ENCODE results near the gene ZNF800. TPM values are rescaled to one million over a fixed set of nuclear protein-coding genes. Genes with fewer than 3 reads are reported as not detected.

The ZNF800 gene
- total RNA-seq, 1 donor from 2014 or later, result 31.9 TPM

DNA sequence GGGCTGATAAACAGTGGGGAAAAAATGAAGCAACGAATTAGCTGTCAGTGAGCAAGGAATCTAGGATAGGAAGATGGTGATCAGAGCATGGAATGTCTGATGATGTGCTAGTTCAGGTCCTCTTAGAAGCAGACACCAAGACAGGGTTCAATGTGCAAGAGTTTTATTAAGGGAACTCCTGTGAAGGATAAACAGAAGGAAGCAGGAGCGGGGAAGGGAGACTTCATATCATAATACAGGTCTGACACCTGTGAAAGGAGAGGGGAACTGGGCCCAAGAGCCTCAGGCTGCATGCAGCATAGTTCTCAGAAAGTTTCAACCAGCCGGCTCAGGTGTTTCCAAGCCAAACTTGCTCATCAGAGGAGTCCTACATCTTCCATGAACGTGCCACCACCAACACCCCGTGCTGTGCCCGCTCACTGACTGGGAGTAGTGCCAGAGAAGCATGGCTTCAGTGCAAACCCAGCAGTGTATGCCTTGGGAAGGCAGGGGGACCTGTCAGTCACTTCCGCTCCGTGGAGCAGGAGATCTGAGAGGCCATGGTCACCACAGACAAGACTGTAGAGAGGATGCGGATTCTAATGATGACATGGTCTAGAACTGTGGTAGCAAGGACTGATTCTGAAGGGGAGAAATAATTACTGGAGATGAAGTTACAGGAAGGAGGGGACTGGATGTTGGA, 45.8 kb downstream of the ZNF800 start:
- TF ChIP-seq, protein P1, sequence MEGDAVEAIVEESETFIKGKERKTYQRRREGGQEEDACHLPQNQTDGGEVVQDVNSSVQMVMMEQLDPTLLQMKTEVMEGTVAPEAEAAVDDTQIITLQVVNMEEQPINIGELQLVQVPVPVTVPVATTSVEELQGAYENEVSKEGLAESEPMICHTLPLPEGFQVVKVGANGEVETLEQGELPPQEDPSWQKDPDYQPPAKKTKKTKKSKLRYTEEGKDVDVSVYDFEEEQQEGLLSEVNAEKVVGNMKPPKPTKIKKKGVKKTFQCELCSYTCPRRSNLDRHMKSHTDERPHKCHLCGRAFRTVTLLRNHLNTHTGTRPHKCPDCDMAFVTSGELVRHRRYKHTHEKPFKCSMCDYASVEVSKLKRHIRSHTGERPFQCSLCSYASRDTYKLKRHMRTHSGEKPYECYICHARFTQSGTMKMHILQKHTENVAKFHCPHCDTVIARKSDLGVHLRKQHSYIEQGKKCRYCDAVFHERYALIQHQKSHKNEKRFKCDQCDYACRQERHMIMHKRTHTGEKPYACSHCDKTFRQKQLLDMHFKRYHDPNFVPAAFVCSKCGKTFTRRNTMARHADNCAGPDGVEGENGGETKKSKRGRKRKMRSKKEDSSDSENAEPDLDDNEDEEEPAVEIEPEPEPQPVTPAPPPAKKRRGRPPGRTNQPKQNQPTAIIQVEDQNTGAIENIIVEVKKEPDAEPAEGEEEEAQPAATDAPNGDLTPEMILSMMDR (IDR thresholded peaks at IDR 0.05), result no peak
- no peak for TF ChIP-seq POLR2AphosphoS5 (IDR thresholded peaks at IDR 0.05; ENCODE audit: insufficient read depth in 1 of 2, low read depth in 1 of 2)
- TF ChIP-seq POLR2A (IDR thresholded peaks at IDR 0.05), result no peak
- Histone ChIP-seq H3K4me3 (no peak overlapping the region), H3K4me1 (peaks cover 4% of the 10 kb centered on the region), H3K9me3 (no peaks in the 10 kb centered on the region), H3K36me3 (no peaks in the 10 kb centered on the region), H3K27ac (no peak overlapping the region), H3K27me3 (no peaks in the 10 kb centered on the region)
- no peak for DNase-seq (ENCODE audit: extremely low spot score in 2 of 2)
- intact Hi-C loops (cut with DNase I), result no loop called here

- H3K36me3 ChIP-seq, result no peaks in the 10 kb centered on the region
- H3K9me3 ChIP-seq, result no peaks in the 10 kb centered on the region
- no peak for DNase-seq (ENCODE audit: extremely low spot score in 2 of 2)
- H3K4me1 ChIP-seq, result peaks cover 4% of the 10 kb centered on the region
- no peaks in the 10 kb centered on the region for H3K27me3 ChIP-seq
- intact Hi-C loops (cut with DNase I), result no loop called here
- no peak overlapping the region for H3K27ac ChIP-seq
- H3K4me3 ChIP-seq, result no peak overlapping the region
- TF ChIP-seq, protein P1 (IDR thresholded peaks at IDR 0.05), result no peak
- TF ChIP-seq POLR2A (IDR thresholded peaks at IDR 0.05), result no peak
- TF ChIP-seq POLR2AphosphoS5 (IDR thresholded peaks at IDR 0.05; ENCODE audit: insufficient read depth in 1 of 2, low read depth in 1 of 2), result no peak
Measured at GRCh38 chr7:127342596-127342995, 49.9 kb downstream of the ZNF800 start.

- no peaks in the 10 kb centered on the region for H3K9me3 ChIP-seq
- no peaks in the 10 kb centered on the region for H3K36me3 ChIP-seq
- TF ChIP-seq, protein P1 (IDR thresholded peaks at IDR 0.05), result no peak
- TF ChIP-seq POLR2A (IDR thresholded peaks at IDR 0.05) (no peak), POLR2AphosphoS5 (IDR thresholded peaks at IDR 0.05; ENCODE audit: insufficient read depth in 1 of 2, low read depth in 1 of 2) (no peak)
- no peaks in the 10 kb centered on the region for H3K27me3 ChIP-seq
- no peak overlapping the region for H3K4me3 ChIP-seq
- no peak overlapping the region for H3K27ac ChIP-seq
- no peaks in the 10 kb centered on the region for H3K4me1 ChIP-seq
- no peak for DNase-seq (ENCODE audit: extremely low spot score in 2 of 2)
- intact Hi-C loops (cut with DNase I), result no loop called here
Measured at GRCh38 chr7:127338122-127338521, 54.4 kb downstream of the ZNF800 start.

DNA sequence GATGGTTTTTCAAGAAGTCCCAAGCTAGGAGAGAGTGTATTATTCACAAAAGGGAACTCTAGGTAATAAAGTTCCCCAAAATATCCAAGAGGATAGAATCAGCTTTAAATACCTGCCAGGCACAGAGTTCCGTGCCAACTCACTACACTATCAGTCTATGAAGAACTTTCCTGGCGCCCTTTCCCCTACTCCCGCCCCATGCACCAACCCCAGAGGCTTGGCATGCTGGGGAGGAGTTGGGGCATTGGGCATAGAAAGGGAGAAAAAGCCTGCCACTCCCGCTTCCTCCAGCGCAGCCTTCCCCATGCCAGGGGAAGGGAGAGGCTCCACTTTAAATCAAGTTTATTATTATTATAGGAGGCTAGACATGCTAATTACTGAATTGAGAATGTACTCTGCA, 54.9 kb downstream of the ZNF800 start:
- Histone ChIP-seq H3K4me3 (no peak overlapping the region), H3K27ac (no peak overlapping the region), H3K9me3 (no peaks in the 10 kb centered on the region), H3K4me1 (no peaks in the 10 kb centered on the region), H3K27me3 (no peaks in the 10 kb centered on the region), H3K36me3 (no peaks in the 10 kb centered on the region)
- intact Hi-C loops (cut with DNase I), result no loop called here
- no peak for DNase-seq (ENCODE audit: extremely low spot score in 2 of 2)
- TF ChIP-seq POLR2AphosphoS5 (IDR thresholded peaks at IDR 0.05; ENCODE audit: insufficient read depth in 1 of 2, low read depth in 1 of 2) (no peak), POLR2A (IDR thresholded peaks at IDR 0.05) (no peak)
- TF ChIP-seq, protein P1 (IDR thresholded peaks at IDR 0.05), result no peak

DNA sequence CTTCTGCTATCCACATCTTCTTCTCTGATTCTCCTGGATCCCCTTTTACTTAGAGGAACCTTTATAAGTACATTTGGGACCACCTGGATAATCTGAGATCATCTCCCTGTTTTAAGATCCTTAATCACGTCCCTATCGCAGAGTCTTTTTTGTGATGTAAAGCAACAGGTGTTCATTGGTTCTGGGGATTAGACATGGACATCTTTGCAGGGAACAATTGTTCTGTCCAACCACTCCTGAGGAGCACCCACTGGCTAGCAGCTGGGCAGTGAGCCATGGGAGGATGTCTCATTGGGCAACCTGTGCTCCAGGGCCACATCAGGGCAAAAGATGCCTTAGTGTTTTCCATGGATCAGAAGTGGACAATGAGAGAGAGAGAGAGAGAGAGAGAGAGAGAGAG, 56.0 kb downstream of the ZNF800 start:
- Histone ChIP-seq H3K9me3 (no peaks in the 10 kb centered on the region), H3K36me3 (no peaks in the 10 kb centered on the region), H3K27ac (no peak overlapping the region), H3K4me1 (no peaks in the 10 kb centered on the region), H3K4me3 (no peak overlapping the region), H3K27me3 (no peaks in the 10 kb centered on the region)
- TF ChIP-seq POLR2A (IDR thresholded peaks at IDR 0.05) (no peak), POLR2AphosphoS5 (IDR thresholded peaks at IDR 0.05; ENCODE audit: insufficient read depth in 1 of 2, low read depth in 1 of 2) (no peak)
- TF ChIP-seq, protein P1 (IDR thresholded peaks at IDR 0.05), result no peak
- no peak for DNase-seq (ENCODE audit: extremely low spot score in 2 of 2)
- intact Hi-C loops (cut with DNase I), result no loop called here

Data from vagina (tissue), 2 donors.